ENCODE measurements around the gene MEIKIN. TPM values are rescaled to one million over a fixed set of nuclear protein-coding genes. Genes with fewer than 3 reads are reported as not detected.

Gene MEIKIN
- polyA plus RNA-seq, 1 donor (not counting 4 experiments of a cell fraction or from before 2014, with no cell fraction given), result not detected

DNA sequence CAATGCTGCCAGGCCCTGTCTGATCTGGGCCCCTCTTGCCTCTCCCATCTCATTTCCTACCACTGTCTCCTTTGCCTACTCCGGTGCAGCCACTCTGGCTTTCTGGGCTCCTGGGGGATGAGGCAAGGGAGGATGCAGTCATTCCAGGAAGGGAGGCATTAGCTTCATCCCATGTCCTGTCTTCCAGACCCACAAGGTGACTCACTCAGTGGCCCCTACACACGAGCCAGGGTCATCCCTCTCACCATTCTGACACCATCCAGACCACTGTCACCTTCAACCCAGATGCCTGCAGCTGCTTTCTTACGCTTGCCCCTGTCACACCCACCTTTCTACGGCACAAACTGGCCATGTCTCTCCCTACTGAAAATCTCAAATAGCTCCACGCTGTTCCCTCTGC, 46.9 kb upstream of the MEIKIN start:
- H3K27me3 ChIP-seq (ENCODE audit: control insufficient read depth, extremely low read depth, insufficient read depth, low read length), result peaks cover 13% of the 10 kb centered on the region
- H3K9me3 ChIP-seq (ENCODE audit: control insufficient read depth, low read depth, low read length), result no peaks in the 10 kb centered on the region
- no peak for DNase-seq (ENCODE audit: low read depth, low spot score)
- no peak for FAIRE-seq
- H3K79me2 ChIP-seq (ENCODE audit: control insufficient read depth, insufficient read depth, low read length), result no peaks in the 10 kb centered on the region
- H3K4me3 ChIP-seq (ENCODE audit: control insufficient read depth in 2 of 3, extremely low read depth in 1 of 3, insufficient read depth in 2 of 3, low read depth in 1 of 3, low read length in 3 of 3), result no peak overlapping the region
- no peak overlapping the region for H3K4me2 ChIP-seq (ENCODE audit: control insufficient read depth, extremely low read depth, insufficient read depth, low read depth, low read length)
- no peak overlapping the region for H3K9ac ChIP-seq (ENCODE audit: control insufficient read depth, extremely low read depth, insufficient read depth, low read length)
- no peaks in the 10 kb centered on the region for H3K9me1 ChIP-seq (ENCODE audit: control insufficient read depth, extremely low read depth, insufficient read depth, low read length)
- H4K20me1 ChIP-seq (ENCODE audit: control insufficient read depth, extremely low read depth, insufficient read depth, low read length), result no peaks in the 10 kb centered on the region
- no peaks in the 10 kb centered on the region for H3K36me3 ChIP-seq (ENCODE audit: control insufficient read depth in 2 of 2, extremely low read depth in 1 of 2, insufficient read depth in 2 of 2, low read length in 2 of 2)
- no peaks in the 10 kb centered on the region for H3K4me1 ChIP-seq (ENCODE audit: control insufficient read depth, extremely low read depth, insufficient read depth, low read length)
- dilution Hi-C loops (cut with MboI; ENCODE audit: extremely low pct_ligation_motif_present, low sequenced_read_pairs), result no loop called here
- TF ChIP-seq EZH2 (IDR thresholded peaks at IDR 0.05; ENCODE audit: low read length), result no peak
- TF ChIP-seq, protein P1, sequence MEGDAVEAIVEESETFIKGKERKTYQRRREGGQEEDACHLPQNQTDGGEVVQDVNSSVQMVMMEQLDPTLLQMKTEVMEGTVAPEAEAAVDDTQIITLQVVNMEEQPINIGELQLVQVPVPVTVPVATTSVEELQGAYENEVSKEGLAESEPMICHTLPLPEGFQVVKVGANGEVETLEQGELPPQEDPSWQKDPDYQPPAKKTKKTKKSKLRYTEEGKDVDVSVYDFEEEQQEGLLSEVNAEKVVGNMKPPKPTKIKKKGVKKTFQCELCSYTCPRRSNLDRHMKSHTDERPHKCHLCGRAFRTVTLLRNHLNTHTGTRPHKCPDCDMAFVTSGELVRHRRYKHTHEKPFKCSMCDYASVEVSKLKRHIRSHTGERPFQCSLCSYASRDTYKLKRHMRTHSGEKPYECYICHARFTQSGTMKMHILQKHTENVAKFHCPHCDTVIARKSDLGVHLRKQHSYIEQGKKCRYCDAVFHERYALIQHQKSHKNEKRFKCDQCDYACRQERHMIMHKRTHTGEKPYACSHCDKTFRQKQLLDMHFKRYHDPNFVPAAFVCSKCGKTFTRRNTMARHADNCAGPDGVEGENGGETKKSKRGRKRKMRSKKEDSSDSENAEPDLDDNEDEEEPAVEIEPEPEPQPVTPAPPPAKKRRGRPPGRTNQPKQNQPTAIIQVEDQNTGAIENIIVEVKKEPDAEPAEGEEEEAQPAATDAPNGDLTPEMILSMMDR (optimal IDR thresholded peaks at IDR 0.05 in 1 of 3, IDR thresholded peaks at IDR 0.05 in 1 of 3, conservative IDR thresholded peaks at IDR 0.05 in 1 of 3; ENCODE audit: extremely low read depth in 1 of 3, insufficient read depth in 2 of 3, low read length in 3 of 3), result no peak
- no peak overlapping the region for H2AFZ ChIP-seq (ENCODE audit: control insufficient read depth, low read length)
- H3K27ac ChIP-seq (ENCODE audit: control insufficient read depth, insufficient read depth, low read length), result no peak overlapping the region

DNA sequence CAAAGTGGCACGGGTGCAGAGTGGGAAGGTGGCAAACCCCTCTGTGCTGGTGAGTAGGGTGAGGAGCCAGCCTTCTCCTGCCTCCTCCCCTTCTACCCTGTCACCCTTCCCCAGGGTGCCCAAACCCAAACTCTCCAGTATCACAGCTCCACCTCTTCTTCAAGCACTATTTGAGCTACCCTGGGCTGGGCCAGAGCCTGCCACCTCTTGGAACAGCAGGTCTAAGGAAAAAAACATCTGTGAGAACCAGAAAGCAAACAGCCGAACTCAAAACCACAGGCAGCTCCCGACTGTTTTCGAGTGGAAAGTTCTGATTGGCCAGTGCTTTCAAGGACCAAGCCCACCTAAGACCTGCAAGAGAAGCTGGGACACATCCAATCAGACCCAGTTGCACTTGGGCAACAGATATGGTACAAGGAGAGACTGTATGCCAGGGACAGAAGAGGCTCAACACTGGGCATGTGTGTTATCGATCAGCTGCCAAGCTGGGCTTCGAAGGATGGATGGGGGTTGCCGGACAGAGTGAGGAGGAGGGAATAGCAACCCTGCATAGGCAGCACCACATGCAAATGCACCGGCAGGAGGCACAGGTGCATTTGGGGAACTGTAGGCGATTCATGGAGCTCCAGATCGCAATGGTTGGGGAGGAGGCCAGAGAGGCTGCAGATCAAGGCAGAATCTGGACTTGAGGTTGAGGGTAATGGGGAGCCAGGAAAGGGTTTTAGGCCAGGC, 46.3 kb upstream of the MEIKIN start:
- dilution Hi-C loops (cut with MboI; ENCODE audit: extremely low pct_ligation_motif_present, low sequenced_read_pairs), result no loop called here
- H2AFZ ChIP-seq (ENCODE audit: control insufficient read depth, low read length), result no peak overlapping the region
- H3K9me3 ChIP-seq (ENCODE audit: control insufficient read depth, low read depth, low read length), result no peaks in the 10 kb centered on the region
- no peak overlapping the region for H3K4me2 ChIP-seq (ENCODE audit: control insufficient read depth, extremely low read depth, insufficient read depth, low read depth, low read length)
- TF ChIP-seq, protein P1 (optimal IDR thresholded peaks at IDR 0.05 in 1 of 3, IDR thresholded peaks at IDR 0.05 in 1 of 3, conservative IDR thresholded peaks at IDR 0.05 in 1 of 3; ENCODE audit: extremely low read depth in 1 of 3, insufficient read depth in 2 of 3, low read length in 3 of 3), result no peak
- TF ChIP-seq EZH2 (IDR thresholded peaks at IDR 0.05; ENCODE audit: low read length), result no peak
- H3K27me3 ChIP-seq (ENCODE audit: control insufficient read depth, extremely low read depth, insufficient read depth, low read length), result peaks cover 13% of the 10 kb centered on the region
- H3K27ac ChIP-seq (ENCODE audit: control insufficient read depth, insufficient read depth, low read length), result no peak overlapping the region
- no peaks in the 10 kb centered on the region for H3K9me1 ChIP-seq (ENCODE audit: control insufficient read depth, extremely low read depth, insufficient read depth, low read length)
- no peak overlapping the region for H3K9ac ChIP-seq (ENCODE audit: control insufficient read depth, extremely low read depth, insufficient read depth, low read length)
- DNase-seq (ENCODE audit: low read depth, low spot score), result no peak
- no peaks in the 10 kb centered on the region for H3K36me3 ChIP-seq (ENCODE audit: control insufficient read depth in 2 of 2, extremely low read depth in 1 of 2, insufficient read depth in 2 of 2, low read length in 2 of 2)
- FAIRE-seq, result no peak
- no peaks in the 10 kb centered on the region for H3K79me2 ChIP-seq (ENCODE audit: control insufficient read depth, insufficient read depth, low read length)
- H3K4me1 ChIP-seq (ENCODE audit: control insufficient read depth, extremely low read depth, insufficient read depth, low read length), result no peaks in the 10 kb centered on the region
- no peak overlapping the region for H3K4me3 ChIP-seq (ENCODE audit: control insufficient read depth in 2 of 3, extremely low read depth in 1 of 3, insufficient read depth in 2 of 3, low read depth in 1 of 3, low read length in 3 of 3)
- H4K20me1 ChIP-seq (ENCODE audit: control insufficient read depth, extremely low read depth, insufficient read depth, low read length), result no peaks in the 10 kb centered on the region

All from keratinocyte (primary cell).